ENCODE results near the gene DBP. TPM values are rescaled to one million over a fixed set of nuclear protein-coding genes. Genes with fewer than 3 reads are reported as not detected.
"Not testable (repeated sequence)": the region's sequence is repeated elsewhere in the genome, so short reads cannot be mapped to it uniquely, and the experiment has no call there.

The DBP gene, protein sequence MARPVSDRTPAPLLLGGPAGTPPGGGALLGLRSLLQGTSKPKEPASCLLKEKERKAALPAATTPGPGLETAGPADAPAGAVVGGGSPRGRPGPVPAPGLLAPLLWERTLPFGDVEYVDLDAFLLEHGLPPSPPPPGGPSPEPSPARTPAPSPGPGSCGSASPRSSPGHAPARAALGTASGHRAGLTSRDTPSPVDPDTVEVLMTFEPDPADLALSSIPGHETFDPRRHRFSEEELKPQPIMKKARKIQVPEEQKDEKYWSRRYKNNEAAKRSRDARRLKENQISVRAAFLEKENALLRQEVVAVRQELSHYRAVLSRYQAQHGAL
- total RNA-seq (2014; rRNA removed; shearing (Covaris generic)): 16.6 and 17.2 TPM in 2 replicates

DNA sequence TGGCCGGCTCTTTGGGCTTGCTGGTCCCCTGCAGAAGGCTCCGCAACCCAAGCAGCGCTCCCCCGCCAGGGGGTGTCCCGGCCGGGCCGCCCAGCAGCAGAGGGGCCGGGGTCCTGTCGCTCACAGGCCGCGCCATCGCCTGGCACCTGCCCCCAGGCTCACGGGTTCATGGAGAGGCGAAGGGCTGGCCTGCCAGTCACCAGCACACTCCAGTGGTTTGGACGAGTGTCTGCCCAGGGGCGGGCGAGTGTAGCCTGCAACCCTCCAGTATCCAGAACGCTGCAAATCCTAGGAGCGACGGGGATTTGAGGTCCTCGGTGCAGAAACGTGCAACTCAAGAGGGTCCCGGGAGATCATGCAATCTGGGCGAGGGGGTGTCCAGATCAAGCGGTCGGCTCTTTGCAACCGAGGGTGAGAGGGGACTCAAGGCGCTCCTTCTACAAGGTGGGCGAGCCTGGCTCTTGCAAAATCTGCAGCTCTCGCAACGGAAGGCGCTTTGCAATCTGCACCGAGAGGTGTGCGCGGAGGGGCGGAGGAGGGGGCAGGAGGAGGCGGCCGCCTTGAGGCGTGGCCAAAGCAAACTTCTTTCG, at the start of gene DBP:
TSS of gene DBP (minus strand) at position 521 of the 590 bp plus-strand sequence. CDS start at position 136, 385 bp downstream.
- peak; percentile 58 for DNase-seq (ENCODE audit: low read depth)

DNA sequence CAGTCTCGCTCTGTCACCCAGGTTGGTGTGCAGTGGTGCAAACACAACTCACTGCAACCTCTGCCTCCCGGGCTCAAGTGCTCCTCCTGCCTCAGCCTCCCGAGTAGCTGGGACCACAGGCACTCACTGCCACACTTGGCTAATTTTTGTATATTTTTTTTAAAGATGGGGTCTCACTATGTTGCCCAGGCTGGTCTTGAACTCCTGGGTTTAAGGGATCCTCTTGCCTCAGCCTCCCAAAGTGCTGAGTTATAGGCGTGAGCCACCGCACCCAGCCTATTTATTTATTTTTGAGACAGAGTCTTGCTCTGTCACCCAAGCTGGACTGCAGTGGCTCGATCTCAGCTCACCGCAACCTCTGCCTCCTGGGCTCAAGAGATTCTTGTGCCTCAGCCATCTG, 49.5 kb upstream of the DBP start:
- not testable (repeated sequence) for DNase-seq (ENCODE audit: low read depth)

DNA sequence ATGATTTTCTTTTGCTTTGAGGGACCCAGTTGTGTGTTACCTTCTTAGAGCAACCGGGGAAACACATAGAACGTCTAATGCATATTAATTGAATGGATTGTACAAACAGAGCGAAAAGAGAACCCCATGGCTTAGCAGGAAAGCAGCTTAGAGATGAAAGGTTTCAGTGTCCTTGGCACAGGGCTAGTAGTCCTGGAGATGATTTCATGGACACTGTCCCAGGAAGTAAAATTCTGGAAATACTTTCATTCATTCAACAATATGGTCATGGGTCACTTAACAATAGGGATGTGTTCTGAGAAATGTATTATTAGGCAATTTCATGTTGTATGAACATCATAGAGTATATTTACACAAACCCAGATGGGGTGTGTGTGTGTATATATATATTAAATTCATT, 48.9 kb upstream of the DBP start:
- DNase-seq (ENCODE audit: low read depth): no peak

DNA sequence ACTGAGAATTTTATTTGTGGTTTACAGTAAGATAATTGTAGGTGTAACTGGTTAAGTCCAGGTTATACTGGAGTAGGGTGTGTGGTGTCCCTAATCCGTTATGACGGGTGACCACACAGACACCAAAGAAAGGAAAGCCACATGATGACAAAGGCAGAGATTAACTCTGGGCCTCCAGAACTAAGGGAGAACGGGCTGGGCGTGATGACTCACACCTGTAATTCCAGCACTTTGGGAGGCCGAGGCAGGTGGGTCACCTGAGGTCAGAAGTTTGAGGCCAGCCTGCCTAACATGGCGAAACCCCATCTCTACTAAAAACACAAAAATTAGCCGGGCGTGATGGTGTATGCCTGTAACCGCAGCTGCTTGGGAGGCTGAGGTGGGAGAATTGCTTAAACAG, 48.4 kb upstream of the DBP start:
- no peak for DNase-seq (ENCODE audit: low read depth)

DNA sequence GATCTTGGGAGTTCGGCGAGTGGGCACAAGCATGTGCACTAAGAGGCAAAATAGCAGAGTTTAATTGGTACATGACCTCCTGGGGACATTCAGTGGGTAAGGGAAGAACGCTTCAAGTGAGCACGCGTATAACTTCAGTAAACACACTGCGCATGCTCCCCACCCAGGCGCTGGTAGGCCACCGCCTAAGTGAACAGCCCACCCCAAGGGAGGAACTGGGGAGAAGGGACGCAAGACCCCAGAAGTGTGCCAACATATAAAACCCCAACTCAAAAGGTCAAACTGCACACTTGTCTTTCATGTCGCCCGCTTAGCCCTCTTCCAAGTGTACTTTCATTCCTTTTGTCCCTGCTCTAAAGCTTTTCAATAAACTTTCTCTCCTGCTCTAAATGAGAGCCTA, 46.2 kb upstream of the DBP start:
- DNase-seq (ENCODE audit: low read depth): no peak

DNA sequence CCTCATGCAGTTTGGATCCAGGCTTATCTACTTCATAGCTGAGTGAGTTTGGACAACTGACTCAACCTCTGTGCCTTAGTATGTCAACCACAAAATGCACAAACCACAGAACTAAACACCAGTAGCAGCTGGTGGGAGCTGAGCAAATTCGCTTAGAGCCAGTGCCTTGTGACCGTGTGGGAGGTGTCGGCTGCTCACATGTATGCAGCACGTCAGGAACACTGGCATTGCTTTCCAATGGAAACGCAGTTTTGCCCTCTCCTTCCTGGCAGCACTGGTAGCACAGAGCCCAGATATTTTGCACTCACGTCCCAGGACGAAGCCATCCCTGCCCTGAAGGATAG, 43.9 kb upstream of the DBP start:
- peak; percentile 95 for DNase-seq (ENCODE audit: low read depth)

DNA sequence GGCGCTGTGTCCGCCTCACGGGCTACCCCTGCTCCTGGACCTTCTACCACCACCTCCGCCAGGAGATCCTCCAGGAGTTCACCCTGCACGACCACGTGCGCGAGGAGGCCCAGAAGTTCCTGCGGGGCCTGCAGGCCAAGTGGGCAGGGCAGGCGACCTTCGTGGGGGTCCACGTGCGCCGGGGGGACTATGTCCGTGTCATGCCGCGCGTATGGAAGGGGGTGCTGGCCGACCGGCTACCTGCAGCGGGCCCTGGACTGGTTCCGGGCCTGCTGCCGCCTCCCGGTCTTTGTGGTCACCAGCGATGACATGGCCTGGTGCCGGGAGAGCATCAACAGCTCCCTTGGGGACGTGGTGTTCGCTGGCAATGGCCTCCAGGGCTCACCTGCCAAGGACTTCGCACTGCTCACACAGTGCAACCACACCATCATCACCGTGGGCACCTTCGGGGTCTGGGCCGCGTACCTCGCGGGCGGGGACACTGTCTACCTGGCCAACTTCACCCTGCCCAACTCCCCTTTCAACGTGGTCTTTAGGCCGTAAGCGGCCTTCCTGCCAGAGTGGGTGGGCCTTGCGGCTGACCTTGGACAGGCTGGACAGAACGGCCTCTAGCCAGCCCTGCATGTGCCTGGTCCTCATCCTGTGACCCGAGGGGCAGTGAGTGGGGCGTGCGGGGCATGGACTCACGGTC, 43.4 kb upstream of the DBP start:
- DNase-seq (ENCODE audit: low read depth): no peak

DNA sequence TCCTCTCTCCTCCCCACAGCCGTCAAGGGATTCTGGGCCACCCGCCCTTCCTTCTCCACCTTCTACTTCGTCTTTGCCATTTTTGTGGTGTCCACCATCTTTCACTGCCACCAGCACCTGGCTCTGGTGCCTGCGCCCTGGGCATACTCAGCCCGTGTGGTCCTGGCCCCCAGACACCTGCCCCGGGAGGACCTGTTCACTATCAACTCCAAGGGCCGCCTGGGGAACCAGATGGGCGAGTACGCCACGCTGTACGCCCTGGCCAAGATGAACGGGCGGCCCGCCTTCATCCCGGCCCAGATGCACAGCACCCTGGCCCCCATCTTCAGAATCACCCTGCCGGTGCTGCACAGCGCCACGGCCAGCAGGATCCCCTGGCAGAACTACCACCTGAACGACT, 42.8 kb upstream of the DBP start:
- not testable (repeated sequence) for DNase-seq (ENCODE audit: low read depth)

DNA sequence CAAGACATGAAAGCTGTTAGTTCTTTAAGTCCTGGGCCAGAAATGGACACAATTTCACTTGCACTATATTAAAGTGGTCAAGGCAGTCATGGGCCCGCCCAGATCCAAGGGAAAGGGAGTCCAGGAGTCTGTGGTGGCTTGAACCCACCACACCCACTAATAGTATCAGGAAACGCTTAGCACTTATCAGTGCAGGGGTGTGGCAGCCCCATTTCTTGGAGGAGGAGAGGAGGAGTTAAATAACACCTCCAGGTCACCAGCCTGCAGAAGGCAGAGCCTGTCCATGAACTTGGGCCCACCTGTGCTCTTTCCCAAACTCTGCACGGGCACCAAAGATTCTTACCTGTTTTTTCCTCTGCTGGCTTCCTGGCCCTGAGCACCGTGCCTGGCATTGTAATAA, 41.0 kb upstream of the DBP start:
- DNase-seq (ENCODE audit: low read depth): no peak

DNA sequence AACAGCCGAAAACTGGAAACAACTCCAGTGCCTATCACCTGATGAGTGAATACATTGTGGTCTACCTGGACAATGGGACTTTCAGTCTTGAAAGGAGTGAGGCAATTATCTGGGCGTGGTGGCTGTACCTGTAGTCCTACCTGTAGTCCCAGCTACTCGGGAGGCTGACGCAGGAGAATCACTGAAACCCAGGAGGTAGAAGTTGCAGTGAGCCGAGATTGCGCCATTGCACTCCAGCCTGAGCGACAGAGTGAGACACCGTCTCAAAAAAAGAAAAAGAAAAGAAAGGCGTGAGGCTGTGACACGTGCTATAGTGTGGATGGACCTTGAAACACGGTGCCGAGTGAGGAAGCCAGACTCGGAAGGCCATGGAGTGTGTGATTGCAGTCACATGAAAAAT, 39.7 kb upstream of the DBP start:
- no peak for DNase-seq (ENCODE audit: low read depth)

DNA sequence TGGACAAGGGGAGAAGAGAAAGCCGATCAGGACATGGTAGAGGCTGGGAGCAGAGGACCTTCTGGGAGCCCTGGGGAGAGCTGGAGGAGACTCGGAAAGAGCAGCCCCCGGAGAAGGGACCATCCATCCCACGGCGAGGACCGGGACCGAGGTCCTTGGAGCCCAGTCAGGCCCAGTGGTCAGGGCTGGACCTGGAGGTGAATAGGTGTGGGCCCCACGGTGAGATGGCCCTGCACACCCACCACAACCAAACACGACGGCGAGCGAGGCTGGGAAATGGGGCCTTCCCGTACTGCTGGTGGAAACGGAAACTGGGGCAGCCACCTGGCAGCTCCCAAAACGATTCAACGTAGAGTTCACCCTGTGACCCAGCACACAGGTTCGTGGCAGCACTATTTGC, 39.3 kb upstream of the DBP start:
- no peak for DNase-seq (ENCODE audit: low read depth)

DNA sequence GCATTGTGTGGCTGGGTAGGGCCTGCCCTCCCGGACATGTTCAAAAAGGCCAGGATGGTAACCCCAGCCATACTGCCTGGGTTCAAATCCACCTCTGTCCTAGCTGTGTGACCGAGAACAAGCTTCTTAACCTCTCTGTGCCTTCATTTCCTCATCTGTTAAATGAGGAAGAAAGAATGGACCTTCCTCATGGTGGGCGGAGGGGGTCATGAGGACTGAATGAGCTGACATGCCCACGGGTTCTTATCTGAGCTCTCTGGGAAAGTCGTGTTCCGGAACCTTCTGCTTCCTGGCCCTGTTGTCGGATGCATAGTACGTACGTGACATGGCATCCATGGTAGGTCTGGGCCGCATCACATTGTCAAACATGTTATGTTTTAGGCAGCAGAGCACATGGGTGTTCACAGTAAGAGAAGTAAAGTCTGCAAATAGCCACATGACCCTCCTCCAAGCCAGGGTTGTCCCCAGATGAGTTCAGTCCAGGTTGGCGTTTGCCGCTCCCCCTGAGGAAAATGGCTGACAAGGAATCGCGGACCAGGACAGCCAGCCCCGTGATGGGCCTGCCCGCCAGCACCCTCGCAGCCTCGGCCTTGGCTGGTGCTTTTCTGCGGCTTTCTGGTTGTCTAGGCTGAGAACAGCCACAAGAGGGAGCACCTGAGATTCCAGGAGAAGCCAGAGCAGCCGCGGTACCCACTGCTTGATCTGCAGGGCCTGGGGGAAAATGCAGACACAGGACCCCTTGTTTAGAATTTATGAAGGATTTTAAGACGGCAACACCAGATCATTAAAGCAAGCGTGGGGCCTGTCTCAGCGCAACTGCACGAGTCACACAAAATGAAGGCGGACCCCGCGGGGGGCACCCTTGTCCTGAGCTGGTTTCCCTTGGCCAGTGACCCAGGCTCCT, 38.0 kb upstream of the DBP start:
- peak; percentile 78 for DNase-seq (ENCODE audit: low read depth)

DNA sequence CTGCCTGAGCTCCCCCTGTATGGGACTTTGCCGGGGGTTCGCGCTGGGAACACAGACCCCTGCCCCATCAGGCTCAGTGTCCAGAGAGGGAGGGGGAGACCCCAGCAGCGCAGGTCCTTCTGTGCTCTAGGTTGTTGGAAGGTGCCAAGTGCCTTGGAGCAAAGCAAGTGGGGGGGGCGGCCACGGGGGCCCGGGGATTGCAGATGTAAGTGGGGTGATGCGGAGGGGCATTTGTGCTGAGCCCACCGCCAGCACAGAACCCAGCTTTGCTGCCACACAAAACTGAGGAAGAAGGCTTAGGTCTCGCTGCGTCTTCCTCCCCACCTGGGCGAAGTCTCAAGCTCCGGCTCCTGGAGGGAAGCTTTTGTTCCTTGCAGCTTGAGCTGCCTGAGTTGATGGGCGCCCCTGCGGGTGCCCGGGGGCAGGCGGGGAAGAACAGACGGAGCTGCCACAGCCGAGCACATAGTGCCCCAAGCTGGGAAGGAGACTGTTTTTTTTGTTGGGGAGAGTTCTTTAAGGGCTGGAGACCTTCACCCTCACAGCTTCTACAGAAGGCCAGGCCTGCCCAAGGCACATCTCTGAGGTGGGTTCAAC, 37.1 kb upstream of the DBP start:
- no peak for DNase-seq (ENCODE audit: low read depth)

DNA sequence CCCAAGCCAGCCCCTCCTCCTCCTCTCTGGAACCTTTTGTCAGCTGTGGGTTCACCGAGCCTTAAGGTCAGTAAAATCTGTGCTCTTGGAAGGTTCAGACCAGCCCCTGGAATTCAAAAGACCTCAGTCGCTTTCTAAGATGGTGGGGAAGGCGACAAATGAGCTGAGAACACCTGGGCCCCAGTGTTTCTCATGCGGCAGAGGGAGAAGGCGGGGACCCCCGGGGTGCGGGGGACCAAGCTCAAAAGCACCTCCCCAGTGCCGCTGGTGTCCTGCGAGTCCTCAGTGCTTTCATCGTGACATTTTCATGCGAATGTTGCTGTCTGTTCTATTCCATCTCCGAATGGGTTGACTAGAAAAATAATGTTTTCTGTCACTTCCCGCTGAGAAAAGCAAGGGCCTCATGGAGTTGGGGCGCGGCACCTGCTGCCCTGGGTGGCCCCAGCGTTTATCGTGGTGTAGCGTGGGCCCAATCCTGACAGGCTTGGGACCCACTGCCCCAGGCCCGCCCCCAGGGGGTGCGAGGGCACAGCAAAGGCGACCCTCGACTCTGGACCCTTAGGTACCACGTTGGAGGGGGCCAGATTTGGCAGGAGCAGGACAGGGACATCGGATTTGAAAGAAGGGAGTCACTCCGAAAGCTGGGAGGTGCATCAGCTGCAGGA, 36.4 kb upstream of the DBP start:
- no peak for DNase-seq (ENCODE audit: low read depth)

DNA sequence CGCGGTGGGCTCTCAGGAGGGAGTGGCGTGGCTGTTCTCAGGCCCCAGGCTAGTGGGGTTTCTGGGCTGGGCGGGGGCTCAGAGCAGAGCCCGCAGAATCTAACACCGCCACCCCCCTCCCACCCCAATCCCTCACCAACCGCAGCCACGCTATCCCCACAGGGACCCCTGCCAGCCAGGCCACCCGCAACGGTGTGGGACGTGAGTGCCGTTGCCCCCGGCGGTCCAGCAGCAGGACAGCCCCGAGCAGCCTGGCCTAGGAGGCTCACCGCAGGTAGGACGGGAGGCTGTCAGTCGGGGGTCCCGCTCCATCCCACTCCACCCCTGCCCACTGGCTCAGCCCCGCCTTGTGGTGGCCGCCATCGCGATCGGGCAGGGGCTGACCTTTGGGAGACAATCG, 35.8 kb upstream of the DBP start, which contains the start of gene NTN5:
TSS of gene NTN5 (minus strand) at position 24 of the 400 bp plus-strand sequence. CDS start 2,031 bp downstream, outside the sequence.
- DNase-seq (ENCODE audit: low read depth): no peak

DNA sequence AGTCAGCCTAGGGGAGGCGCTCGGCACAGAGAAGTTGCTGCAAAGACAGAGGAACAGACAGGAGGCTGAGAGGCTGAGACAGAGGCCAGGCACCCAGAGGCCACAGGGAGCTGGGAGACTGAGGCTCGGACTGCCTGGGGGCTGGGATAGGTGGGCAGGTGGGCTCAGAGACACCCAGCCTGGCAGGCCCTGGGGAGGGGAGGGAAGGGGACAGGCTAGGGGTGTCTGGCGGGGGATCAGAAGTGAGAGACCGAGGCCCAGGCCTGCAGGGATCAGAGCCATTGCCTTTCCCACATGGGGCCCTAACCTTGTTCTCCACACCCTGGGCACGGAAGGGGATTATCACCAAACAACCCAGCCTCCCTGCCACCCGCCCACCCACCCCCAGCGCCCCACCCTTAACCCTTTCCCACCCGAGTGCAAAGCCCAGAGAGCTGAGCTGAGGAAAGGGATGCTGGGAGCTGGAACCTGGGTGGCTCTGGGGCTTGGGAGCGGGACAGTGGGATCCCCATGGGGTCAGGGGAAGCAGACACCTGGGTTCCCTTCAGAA, 34.3 kb upstream of the DBP start:
- DNase-seq (ENCODE audit: low read depth): no peak

DNA sequence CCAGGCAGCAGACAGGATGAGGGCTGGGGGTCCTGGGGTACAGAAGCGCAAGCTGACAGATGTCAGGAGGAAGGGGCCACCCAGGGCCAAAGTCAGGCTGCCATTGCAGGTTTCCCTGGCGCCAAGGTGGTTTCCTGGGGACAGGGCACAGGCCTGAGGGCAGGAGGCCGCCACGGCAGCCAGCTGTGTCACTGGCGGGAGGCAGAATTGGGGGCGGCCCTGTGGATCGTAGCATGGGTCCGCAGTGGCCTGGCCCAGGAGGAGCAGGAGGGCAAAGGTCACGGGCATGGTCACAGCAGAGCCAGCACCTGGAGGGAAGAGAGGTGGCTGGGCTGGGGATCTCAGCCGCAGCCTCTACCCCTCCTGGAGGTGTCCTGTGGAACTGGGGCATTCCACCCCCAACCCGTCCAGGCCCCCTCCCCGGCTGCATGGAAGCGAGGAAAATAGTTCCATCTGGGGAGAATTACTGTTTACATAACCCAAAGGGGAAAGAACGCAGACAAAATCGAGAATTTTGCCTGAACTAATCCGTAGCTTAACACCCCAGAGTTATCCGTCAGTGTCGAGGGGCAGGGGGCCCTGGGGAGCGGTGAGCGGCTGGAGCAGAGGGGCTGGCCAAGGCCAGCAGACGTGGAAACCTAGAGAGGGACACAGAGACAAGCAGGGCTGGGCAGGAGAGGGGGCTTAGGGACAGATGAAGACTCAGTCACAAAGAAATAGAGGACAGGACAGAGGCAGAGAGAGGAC, 33.7 kb upstream of the DBP start:
- no peak for DNase-seq (ENCODE audit: low read depth)

DNA sequence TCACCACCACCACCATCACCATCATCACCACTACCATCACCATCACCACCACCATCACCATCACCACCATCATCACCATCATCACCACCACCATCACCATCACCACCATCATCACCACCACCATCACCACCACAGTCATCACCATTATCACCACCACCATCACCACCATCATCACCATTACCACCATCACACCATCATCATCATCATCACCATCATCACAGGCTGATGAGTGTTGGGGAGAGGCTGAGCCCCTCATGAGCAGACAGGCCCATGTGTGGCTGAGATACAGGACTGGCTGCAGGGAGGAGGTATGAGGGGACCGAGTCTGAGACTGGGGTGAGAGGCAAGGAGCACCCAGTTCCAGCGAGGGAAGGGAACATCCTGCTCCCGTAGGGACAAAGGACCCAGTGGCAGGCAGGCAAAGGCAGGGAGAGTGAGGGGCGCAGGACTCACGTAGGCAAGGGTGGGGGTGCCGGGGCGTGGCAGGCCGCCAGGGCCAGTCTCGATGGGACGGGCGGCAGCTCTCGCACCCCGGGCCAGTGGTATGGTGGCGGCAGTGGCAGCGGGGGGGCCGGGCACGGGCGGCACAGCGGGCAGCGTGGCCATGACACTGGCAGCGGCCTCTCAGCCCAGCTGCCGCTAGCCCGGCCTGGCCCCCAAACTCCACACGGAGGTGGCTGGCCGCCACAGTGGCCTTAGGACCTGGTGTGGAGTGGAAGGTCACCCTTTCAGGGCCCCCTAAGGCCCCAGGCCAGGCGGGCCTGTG, 32.9 kb upstream of the DBP start:
- DNase-seq (ENCODE audit: low read depth): no peak

DNA sequence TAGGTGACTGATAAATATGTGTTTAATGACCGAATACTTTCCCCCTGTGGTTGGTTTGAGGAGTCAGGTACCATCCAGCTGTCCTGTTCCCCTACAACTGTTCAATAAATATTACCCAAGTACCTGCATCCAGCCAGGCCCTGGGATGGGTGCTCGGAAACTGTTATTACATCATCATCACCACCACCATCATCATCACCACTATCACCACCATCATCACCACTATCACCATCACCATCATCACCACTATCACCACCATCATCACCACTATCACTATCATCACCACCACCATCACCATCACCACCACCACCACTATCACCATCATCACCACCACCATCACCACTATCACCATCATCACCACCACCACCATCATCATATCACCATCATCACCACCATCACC, 31.6 kb upstream of the DBP start:
- DNase-seq (ENCODE audit: low read depth): no peak
